Activated B cell treated with CpG ODN at 0.5 μM for 24 hours (primary cell): Measurements from ENCODE around the gene PTPN4. TPM values are rescaled to one million over a fixed set of nuclear protein-coding genes. Genes with fewer than 3 reads are reported as not detected.

Experiments used
- ATAC-seq: fragments of 200-7000 bp; cut with Tn5 transposase; one replicate; pipeline ENCODE4 v1.10.0; 2021; ENCODE audit warnings: low read depth, mild to moderate bottlenecking, moderate library complexity
- CTCF ChIA-PET: fragments of 350-600 bp; sonication (Branson Sonifier 250); formaldehyde crosslinking; loops from one replicate; lab custom pipeline; 2021; ENCODE audit warnings: antibody characterized with exemption; lab: Charles Lee
- POLR2A ChIA-PET: fragments of 350-600 bp; sonication (Branson Sonifier 250); formaldehyde crosslinking; loops from one replicate; lab custom pipeline; 2021; ENCODE audit warnings: antibody characterized with exemption; lab: Charles Lee
- DNase-seq: peaks from one replicate; pipeline ENCODE4 v3.0.0; 2022
- H3K27ac Mint-ChIP-seq: one replicate; pipeline ENCODE4 v1.8.0; 2020; ENCODE audit warnings: mixed read lengths
- H3K27me3 Mint-ChIP-seq: one replicate; pipeline ENCODE4 v1.8.0; 2021; ENCODE audit warnings: mixed read lengths
- H3K36me3 Mint-ChIP-seq: one replicate; pipeline ENCODE4 v1.8.0; 2021; ENCODE audit warnings: low read depth, mixed read lengths
- H3K4me1 Mint-ChIP-seq: one replicate; pipeline ENCODE4 v1.8.0; 2021; ENCODE audit warnings: mixed read lengths
- H3K4me3 Mint-ChIP-seq: one replicate; pipeline ENCODE4 v1.8.0; 2020; ENCODE audit warnings: mild to moderate bottlenecking, mixed read lengths
- H3K9me3 Mint-ChIP-seq: one replicate; pipeline ENCODE4 v1.8.0; 2020; ENCODE audit warnings: mixed read lengths
- intact Hi-C: fragments of 100-400 bp; cut with micrococcal nuclease; formaldehyde crosslinking; loops from one replicate; pipeline ENCODE4 v1.15.1; 2024
- total RNA-seq: library from RNA; stranded (reverse); gene quantifications from 2 replicates; pipeline ENCODE4 v1.2.3, GENCODE V29; 2022
- TF ChIP-seq, protein P1 (sequence below): fragments of 200-600 bp; IDR thresholded peaks from one replicate; pipeline ENCODE4 v1.8.0; 2022; ENCODE audit warnings: antibody characterized with exemption, mild to moderate bottlenecking

The PTPN4 gene
- total RNA-seq, 1 donor from 2014 or later = 41.2 TPM

DNA sequence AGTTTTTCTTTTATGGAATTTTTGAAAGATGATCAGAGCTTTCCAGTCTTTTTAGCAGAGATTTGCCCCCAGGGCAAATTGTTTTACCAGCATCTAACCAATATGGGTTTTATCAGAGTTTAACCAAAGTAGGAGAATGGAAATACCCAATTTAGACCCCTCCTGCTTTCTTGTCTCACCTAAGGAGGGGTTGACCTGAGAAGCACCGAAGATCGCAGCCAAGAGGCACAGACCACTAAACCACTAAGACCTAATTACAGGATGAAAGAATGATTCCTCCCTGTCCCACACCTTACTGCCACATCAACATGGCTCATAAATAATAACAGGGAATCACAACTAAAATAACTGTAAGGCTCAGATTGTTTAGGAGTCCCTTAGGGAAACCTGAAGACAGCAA, 141.3 kb downstream of the PTPN4 start:
- Mint-ChIP-seq H3K27me3 (no peaks in the 10 kb centered on the region), H3K4me3 (no peak overlapping the region), H3K27ac (no peak overlapping the region), H3K36me3 (peaks cover 66% of the 10 kb centered on the region), H3K9me3 (peaks cover 3% of the 10 kb centered on the region), H3K4me1 (no peaks in the 10 kb centered on the region)
- intact Hi-C loops = no loop called here
- ATAC-seq = no peak
- ChIA-PET CTCF (no interaction called here), POLR2A (no interaction called here)
- TF ChIP-seq, protein P1, sequence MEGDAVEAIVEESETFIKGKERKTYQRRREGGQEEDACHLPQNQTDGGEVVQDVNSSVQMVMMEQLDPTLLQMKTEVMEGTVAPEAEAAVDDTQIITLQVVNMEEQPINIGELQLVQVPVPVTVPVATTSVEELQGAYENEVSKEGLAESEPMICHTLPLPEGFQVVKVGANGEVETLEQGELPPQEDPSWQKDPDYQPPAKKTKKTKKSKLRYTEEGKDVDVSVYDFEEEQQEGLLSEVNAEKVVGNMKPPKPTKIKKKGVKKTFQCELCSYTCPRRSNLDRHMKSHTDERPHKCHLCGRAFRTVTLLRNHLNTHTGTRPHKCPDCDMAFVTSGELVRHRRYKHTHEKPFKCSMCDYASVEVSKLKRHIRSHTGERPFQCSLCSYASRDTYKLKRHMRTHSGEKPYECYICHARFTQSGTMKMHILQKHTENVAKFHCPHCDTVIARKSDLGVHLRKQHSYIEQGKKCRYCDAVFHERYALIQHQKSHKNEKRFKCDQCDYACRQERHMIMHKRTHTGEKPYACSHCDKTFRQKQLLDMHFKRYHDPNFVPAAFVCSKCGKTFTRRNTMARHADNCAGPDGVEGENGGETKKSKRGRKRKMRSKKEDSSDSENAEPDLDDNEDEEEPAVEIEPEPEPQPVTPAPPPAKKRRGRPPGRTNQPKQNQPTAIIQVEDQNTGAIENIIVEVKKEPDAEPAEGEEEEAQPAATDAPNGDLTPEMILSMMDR = no peak
- DNase-seq = no peak

DNA sequence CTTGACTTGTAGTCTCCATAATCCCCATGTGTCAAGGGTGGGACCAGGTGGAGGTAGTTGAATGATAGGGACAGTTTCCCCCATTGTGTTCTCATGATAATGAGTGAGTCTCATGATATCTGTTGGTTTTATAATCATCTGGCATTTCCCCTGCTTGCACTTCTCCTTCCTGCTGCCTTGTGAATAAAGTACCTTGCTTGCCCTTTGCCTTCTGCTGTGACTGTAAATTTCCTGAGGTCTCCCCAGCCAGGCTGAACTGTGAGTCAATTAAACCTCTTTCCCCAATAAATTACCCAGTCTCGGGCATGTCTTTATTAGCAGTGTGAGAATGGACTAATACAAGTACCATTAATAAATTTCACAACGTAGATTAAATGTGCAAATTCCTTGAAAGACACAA, 150.8 kb downstream of the PTPN4 start:
- no peaks in the 10 kb centered on the region for H3K4me1 Mint-ChIP-seq
- no peak overlapping the region for H3K4me3 Mint-ChIP-seq
- ChIA-PET POLR2A (no interaction called here), CTCF (no interaction called here)
- H3K27me3 Mint-ChIP-seq = no peaks in the 10 kb centered on the region
- TF ChIP-seq, protein P1 = no peak
- ATAC-seq (no peak), DNase-seq (no peak)
- H3K27ac Mint-ChIP-seq = no peak overlapping the region
- H3K36me3 Mint-ChIP-seq = peaks cover 49% of the 10 kb centered on the region
- intact Hi-C loops = no loop called here
- H3K9me3 Mint-ChIP-seq = peaks cover 12% of the 10 kb centered on the region

DNA sequence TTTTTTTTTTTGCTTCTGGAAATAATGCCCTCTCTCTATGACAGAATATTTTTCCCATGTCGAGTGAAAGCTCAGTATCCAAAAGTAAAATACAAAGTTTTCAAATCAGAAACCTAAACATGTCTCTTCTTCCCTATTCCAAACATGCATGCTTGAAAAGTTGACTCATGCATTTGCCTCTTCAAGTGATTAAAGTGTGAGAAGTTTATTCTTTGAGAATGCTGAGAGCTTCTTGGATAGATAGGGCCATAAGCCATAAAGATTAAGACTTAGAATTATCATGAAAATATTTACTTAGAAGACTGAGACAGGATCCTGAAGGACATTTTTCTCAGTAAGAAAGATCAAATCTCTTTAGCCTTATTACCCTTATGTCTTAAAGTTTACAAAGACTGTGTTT, 154.5 kb downstream of the PTPN4 start:
- no peak for ATAC-seq
- H3K4me3 Mint-ChIP-seq = no peak overlapping the region

DNA sequence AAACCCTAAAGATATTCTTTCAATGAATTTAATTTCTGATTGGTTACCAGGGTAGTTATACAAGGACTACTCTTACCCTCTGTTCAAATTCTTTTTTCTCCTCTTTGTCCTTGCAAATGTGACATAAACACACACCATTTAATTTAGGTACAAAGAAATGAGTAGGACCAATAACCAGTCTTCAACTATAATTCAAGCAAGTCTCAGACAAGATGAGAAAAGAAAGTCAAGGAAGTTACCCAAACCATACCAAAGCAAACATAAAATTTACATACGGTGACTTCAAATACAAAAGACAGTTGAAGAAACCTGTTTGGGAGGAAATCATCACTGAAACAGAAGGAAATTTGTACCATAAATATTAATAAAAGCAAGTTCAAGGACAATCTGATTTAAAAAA, 162.1 kb downstream of the PTPN4 start:
- no peak for ATAC-seq
- no peak for DNase-seq
- TF ChIP-seq, protein P1 = no peak
- Mint-ChIP-seq H3K4me3 (no peak overlapping the region), H3K27me3 (no peaks in the 10 kb centered on the region), H3K36me3 (peaks cover 5% of the 10 kb centered on the region), H3K9me3 (no peaks in the 10 kb centered on the region), H3K4me1 (no peaks in the 10 kb centered on the region), H3K27ac (no peak overlapping the region)
- ChIA-PET POLR2A (interaction anchor here (0.7 kb wide), 1 partner anchor 244 kb away, joined by 4 read pairs; no protein-coding TSS in a partner anchor), CTCF (no interaction called here)
- intact Hi-C loops = no loop called here

More for the DNA sequence above, 154.5 kb downstream of the PTPN4 start:
- no peaks in the 10 kb centered on the region for H3K4me1 Mint-ChIP-seq
- no peak overlapping the region for H3K27ac Mint-ChIP-seq
- H3K27me3 Mint-ChIP-seq = no peaks in the 10 kb centered on the region
- ChIA-PET CTCF (no interaction called here), POLR2A (no interaction called here)
- no peak for DNase-seq
- H3K9me3 Mint-ChIP-seq = peaks cover 9% of the 10 kb centered on the region
- intact Hi-C loops = no loop called here
- TF ChIP-seq, protein P1 = no peak
- H3K36me3 Mint-ChIP-seq = peaks cover 22% of the 10 kb centered on the region

DNA sequence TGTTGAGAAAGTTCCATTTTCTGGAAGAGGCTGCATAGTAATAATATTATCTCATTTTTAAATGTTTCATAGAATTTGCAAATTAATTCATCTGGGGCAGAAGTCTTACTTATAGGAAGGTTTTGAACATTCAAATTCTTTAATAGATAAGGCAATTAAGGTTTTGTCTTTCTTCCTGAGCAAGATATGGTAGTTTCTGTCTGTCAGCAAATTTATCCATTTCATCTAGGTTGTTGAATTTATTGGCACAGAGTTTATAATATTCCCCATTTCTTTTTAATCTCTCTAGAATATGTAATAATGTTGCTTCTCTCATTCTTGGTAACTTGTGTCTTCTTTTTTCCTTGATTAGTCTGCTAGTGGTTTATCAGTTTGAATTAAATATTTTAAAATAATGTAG, 163.0 kb downstream of the PTPN4 start:
- no peak for DNase-seq
- Mint-ChIP-seq H3K36me3 (peaks cover 2% of the 10 kb centered on the region), H3K27ac (no peak overlapping the region), H3K4me3 (no peak overlapping the region), H3K9me3 (no peaks in the 10 kb centered on the region), H3K27me3 (no peaks in the 10 kb centered on the region), H3K4me1 (no peaks in the 10 kb centered on the region)
- ChIA-PET CTCF (no interaction called here), POLR2A (interaction anchor here (0.7 kb wide), 1 partner anchor 245 kb away, joined by 4 read pairs; no protein-coding TSS in a partner anchor)
- no peak for ATAC-seq
- TF ChIP-seq, protein P1 = no peak
- intact Hi-C loops = no loop called here
